Activated CD8-positive, alpha-beta memory T cell treated with anti-CD3 and anti-CD28 coated beads, Interleukin-2, amount 50 U/mL, for 24 hours (primary cell): Measurements from ENCODE around the gene GRB7.
"Not testable (repeated sequence)": the region's sequence is repeated elsewhere in the genome, so short reads cannot be mapped to it uniquely, and the experiment has no call there.

ENCODE experiments used
- DNase-seq: peaks from one replicate; pipeline ENCODE4 v3.0.0-alpha.2; 2020; ENCODE audit errors: extremely low read depth

GRB7 gene

DNA sequence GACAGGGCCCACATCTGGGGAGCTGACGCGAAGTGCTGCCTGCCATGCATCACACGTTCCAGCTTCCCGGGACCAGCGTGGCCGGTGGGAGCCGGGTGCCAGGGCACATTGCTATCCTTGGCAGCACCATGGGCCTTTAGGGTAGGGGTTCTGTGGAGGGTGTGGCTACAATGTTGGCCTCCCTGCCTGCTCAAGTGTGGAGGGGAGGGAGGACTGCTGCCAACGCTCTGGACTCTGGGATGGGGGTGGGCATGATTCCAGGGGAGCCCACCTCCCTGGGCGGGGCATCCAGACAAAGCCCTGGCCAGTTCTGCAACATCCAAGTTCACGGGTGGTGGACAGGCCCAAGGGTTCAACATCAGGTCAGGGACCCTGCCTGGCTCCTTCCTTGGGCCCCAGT lies 13.9 kb downstream of the GRB7 start:
- no peak for DNase-seq

- no peak for DNase-seq
Observed at GRCh38 chr17:39752241-39752881, 14.6 kb downstream of the GRB7 start.

DNA sequence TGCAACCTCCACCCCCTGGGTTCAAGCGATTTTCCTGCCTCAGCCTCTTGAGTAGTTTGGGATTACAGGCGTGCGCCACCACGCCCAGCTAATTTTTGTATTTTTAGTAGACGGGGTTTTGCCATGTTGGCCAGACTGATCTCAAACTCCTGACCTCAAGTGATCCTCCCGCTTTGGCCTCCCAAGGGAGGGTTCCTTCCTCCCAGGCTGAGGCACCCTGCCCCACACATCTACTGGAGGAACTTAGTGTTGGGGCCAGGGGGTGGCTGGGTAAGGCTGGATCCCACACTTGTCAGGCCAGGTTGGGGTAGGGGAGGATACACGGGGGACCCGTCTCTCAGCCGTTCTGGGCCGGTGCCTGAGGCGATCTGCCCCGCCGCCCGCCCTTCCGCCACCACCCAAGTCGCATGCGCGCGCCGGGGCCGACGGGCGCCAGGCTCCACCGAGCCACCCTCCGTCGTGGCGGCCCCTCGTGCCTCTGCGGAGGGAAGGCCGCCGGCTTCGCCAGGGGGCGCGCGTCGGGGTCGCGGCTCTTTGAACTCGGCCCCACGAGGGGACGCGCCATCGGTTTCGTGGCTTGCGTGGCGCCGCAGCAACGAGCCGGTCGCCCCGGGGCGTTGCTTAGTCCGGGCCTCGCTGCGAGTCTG lies 15.9 kb downstream of the GRB7 start:
- no peak for DNase-seq

DNA sequence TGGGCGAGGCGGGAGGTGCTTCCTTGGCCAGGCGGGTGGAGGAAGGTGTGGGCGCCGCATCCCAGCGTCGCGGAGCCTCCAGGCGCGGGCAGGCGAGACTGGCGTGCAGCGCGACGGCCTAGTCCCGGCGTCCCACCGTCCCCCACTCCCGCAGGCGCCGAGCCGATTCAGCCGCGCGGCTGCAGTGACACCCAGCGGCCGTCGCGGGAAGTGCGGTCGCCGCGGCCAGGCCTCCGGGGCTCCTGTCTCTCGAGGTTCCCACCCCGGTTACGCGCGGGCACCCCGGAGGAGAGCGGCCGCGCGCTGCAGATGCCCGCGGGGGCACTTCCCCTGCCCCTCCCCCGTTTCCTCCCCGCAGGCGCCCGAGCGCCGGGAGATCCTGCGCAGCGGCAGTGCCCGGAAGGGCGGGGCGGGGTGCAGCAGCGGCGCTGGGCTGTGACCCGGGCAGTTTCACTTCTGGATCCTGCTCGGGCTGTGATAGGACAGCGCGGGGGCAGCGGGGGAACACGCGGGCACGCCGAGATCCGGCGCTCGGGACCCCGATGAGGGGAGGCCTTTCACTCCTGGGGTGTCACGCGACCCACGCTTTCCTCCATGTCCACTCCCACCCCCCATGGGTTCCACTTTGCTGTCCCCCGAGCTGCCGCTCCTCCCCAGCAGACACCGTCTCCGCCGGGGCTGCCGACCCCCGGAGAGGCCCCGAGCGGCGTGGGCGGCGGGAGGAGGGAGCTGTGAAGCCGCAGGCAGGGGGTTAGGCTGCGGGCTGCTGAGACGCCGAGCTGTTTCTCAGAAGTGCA lies 16.6 kb downstream of the GRB7 start:
- peak; percentile 78 for DNase-seq

GRCh38 chr17:39754958-39755553 lies 17.3 kb downstream of the GRB7 start:
- no peak for DNase-seq

DNA sequence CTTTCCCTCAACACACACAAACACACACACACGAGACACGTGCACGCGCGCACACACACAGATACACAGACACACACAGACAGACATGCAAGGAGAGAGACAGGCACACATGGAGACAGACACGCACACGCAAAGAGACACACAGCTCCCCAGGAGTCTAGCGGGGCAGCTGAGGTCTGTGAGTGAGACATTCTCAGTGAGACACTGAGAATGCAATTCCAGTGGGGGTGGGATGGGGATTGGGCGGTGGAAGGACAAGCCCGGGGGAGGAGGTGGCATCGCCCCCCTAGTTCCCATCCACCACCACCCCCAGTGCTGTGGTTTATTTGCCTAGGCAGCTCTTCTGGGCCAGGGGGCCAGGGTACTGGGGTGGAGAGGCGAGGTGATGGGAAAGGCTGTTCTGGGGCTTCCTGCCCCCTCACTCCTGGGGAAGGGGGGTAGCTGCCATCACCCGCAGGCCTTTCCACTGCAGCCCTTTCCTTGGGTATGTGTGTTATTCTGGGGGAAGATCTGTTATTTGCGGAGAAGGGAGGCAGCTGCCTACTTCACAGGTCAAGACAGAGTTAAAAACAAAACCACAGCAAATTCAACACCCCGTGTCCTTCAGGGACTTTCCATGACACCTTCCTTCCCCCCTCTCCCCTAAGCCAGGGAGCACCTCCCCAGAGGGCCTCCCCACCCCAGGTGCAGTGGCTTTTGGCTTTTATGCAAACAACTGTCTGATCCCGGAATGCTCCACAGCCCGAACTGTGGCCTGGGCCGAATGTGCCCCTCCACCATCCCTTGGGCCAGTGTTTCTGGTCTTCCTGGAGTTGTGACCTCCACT lies 18.0 kb downstream of the GRB7 start:
- no peak for DNase-seq

- DNase-seq: no peak
Observed at GRCh38 chr17:39756380-39757079, 18.8 kb downstream of the GRB7 start.

- no peak for DNase-seq
Observed at GRCh38 chr17:39757176-39757662, 19.5 kb downstream of the GRB7 start.

DNA sequence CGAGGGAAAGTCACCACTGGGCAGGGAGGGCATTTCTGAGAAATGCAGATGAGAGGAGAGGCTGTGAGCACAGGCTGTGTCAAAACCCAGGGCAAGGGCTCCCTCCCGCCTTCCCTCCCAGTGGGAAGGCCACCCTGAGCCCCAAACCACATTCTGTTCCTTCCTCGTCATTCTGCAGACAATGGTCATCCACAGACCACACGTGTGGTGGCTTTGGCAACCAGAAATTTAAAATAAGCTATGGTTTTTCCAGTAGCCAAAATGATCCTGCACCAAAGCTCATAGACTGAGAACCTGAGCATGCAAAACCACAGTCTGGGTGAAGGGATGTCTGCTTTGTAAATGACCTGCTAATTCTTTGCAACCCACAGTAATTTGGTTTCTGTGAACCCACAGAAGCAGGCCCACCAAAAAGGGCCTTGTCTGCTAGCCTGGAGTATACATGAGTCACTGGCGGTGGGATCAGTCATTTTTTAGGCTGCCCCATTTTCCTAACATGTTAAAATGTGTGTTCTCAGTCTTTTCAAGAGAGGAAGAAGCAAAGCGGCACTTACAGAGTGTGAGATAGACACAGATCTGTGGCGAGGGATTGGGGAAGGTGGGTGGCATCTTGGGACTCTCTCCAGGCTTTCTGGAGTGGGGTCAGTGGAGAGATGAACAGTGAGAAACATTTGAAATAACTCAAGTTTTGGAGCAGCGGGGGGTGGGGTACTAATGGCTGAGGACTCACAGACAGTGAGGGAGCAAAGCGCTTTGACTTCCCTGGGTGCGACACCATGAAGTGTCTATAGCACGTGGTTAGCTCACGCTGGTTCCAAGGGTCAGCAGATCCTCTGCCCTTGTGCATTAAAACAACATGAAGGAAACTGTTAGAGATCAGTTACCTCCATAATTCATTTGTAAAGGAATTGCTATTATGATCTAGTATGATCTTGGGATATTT lies 20.5 kb downstream of the GRB7 start:
- no peak for DNase-seq

GRCh38 chr17:39759204-39759603 lies 21.5 kb downstream of the GRB7 start:
- DNase-seq: no peak

- DNase-seq: no peak
Observed at GRCh38 chr17:39761861-39762496, 24.2 kb downstream of the GRB7 start.

GRCh38 chr17:39763051-39763820 lies 25.5 kb downstream of the GRB7 start:
- DNase-seq: no peak

DNA sequence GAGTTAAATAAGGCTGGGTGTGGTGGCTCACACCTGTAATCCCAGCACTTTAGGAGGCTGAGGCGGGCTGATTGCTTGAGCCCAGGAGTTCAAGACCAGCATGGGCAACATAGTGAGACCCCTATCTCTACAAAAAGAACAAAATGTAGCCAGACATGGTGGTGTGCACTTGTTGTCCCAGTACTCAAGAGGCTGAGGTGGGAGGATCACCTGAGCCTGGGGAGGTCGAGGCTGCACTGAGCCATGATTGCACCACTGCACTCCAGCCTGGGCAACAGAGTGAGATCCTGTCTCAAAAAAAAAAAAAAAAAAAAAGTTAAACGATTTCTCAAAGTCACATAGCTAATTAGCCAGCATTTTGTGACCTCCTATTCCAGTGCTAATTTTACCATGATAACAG lies 26.4 kb downstream of the GRB7 start:
- not testable (repeated sequence) for DNase-seq

- DNase-seq: no peak
Observed at GRCh38 chr17:39765175-39765574, 27.4 kb downstream of the GRB7 start.

- DNase-seq: no peak
Observed at GRCh38 chr17:39765766-39766165, 28.0 kb downstream of the GRB7 start.

GRCh38 chr17:39767147-39767546 lies 29.4 kb downstream of the GRB7 start:
- no peak for DNase-seq

- no peak for DNase-seq
Observed at GRCh38 chr17:39769974-39770587, 32.3 kb downstream of the GRB7 start.

- no peak for DNase-seq
Observed at GRCh38 chr17:39772415-39772814, 34.7 kb downstream of the GRB7 start.
